ENCODE data around the gene NKAIN2.

DNA sequence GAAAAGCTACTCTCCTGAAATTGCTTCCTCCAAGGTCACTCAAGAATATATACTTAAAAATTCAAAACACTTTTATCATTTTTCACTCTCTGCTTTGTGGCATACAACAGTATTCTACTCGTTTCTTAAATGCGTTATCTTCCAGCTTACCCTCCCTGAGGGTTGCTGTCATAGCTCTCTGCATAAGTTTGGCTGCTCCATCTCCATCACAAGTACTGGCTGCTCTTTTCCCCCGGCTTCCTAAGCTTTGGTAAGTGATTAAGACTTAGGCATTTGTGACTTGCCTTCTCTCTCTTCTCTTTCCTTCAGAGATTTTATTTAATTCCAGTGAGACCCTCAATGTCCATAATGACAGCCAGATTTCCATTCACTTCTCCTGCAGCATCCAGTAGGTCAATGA lies 128.3 kb downstream of the NKAIN2 start:
- TF ChIP-seq, protein P1, sequence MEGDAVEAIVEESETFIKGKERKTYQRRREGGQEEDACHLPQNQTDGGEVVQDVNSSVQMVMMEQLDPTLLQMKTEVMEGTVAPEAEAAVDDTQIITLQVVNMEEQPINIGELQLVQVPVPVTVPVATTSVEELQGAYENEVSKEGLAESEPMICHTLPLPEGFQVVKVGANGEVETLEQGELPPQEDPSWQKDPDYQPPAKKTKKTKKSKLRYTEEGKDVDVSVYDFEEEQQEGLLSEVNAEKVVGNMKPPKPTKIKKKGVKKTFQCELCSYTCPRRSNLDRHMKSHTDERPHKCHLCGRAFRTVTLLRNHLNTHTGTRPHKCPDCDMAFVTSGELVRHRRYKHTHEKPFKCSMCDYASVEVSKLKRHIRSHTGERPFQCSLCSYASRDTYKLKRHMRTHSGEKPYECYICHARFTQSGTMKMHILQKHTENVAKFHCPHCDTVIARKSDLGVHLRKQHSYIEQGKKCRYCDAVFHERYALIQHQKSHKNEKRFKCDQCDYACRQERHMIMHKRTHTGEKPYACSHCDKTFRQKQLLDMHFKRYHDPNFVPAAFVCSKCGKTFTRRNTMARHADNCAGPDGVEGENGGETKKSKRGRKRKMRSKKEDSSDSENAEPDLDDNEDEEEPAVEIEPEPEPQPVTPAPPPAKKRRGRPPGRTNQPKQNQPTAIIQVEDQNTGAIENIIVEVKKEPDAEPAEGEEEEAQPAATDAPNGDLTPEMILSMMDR (IDR thresholded peaks at IDR 0.05; ENCODE audit: low read length) = no peak
- no peak for TF ChIP-seq EZH2 (optimal IDR thresholded peaks at IDR 0.05; ENCODE audit: low read depth, low read length)
- TF ChIP-seq EZH2phosphoT487 (IDR thresholded peaks at IDR 0.05; ENCODE audit: low read length) = no peak
